ENCODE measurements around the gene KRTDAP.

KRTDAP gene

DNA sequence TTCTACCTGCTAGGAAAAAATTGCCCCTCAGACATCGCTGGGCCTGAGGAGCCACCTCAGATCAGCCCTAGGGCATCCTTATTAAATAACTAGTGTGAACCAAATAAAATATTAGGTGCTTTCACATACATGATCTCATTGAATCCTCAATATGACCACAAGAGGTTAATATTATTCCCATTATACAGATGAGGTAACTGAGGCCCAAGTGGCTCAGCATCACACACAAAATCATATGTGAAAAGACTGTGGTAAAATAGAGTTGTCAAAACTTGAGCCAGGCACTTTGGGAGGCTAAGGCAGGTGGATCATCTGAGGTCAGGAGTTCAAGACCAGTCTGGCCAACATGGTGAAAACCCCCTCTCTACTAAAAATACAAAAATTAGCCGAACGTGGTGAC lies 26.0 kb upstream of the KRTDAP start:
- no peak for DNase-seq (ENCODE audit: extremely low spot score)
- ChIA-PET POLR2A (no interaction called here), CTCF (no interaction called here)
- no peak for TF ChIP-seq FOXM1 (IDR thresholded peaks at IDR 0.05; ENCODE audit: borderline replicate concordance)
- TF ChIP-seq, protein P1, sequence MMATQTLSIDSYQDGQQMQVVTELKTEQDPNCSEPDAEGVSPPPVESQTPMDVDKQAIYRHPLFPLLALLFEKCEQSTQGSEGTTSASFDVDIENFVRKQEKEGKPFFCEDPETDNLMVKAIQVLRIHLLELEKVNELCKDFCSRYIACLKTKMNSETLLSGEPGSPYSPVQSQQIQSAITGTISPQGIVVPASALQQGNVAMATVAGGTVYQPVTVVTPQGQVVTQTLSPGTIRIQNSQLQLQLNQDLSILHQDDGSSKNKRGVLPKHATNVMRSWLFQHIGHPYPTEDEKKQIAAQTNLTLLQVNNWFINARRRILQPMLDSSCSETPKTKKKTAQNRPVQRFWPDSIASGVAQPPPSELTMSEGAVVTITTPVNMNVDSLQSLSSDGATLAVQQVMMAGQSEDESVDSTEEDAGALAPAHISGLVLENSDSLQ (IDR thresholded peaks at IDR 0.05), result no peak
- no peak for TF ChIP-seq ARNT (IDR thresholded peaks at IDR 0.05)
- no peak for TF ChIP-seq BHLHE40 (IDR thresholded peaks at IDR 0.05; ENCODE audit: borderline replicate concordance)
- TF ChIP-seq TARDBP (IDR thresholded peaks at IDR 0.05), result no peak
- no peak for TF ChIP-seq HDGF (IDR thresholded peaks at IDR 0.05; ENCODE audit: borderline replicate concordance)
- TF ChIP-seq ZNF384 (IDR thresholded peaks at IDR 0.05), result no peak
- TF ChIP-seq CTBP1 (IDR thresholded peaks at IDR 0.05; ENCODE audit: borderline replicate concordance), result no peak
- TF ChIP-seq FOXK2 (IDR thresholded peaks at IDR 0.05), result no peak
- TF ChIP-seq ELF4 (IDR thresholded peaks at IDR 0.05), result no peak
- TF ChIP-seq L3MBTL2 (conservative IDR thresholded peaks at IDR 0.05), result no peak
- no peak for TF ChIP-seq NFRKB (IDR thresholded peaks at IDR 0.05)
- TF ChIP-seq SP1 (IDR thresholded peaks at IDR 0.05), result no peak
- no peak for TF ChIP-seq FOXA1 (IDR thresholded peaks at IDR 0.05)
- TF ChIP-seq LEF1 (IDR thresholded peaks at IDR 0.05; ENCODE audit: borderline replicate concordance), result no peak
- no peak for TF ChIP-seq SUZ12 (IDR thresholded peaks at IDR 0.05)

DNA sequence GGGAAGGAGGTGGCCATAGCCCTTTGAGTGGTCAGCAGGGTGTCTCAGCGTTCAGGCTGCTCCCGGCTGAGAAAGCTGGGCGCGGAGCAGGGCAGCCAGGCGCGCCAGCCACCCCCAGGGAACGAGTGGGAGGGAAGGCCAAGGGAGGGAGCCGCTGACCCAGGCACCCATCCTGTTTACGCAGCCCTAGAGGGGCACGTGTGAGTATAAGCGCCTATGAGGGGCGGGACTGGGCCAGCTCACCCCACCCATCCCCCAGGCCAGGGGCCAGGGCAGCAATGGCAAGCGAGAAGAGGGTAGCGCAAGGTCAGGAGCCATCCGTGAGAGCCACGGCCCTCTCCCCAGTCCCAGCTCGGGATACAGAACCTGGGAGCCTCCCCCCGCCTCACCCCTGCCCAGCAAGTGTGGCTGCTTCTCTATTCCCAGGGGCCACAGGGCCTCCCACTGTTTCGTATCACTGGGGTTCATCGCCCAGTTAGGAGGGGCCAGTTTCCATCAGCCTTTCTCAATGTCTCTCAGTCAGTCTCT lies 24.1 kb upstream of the KRTDAP start:
- POLR2A ChIA-PET, result no interaction called here
- DNase-seq (ENCODE audit: extremely low spot score), result no peak
- no peak for TF ChIP-seq HDGF (IDR thresholded peaks at IDR 0.05; ENCODE audit: borderline replicate concordance)
- TF ChIP-seq, protein P1 (IDR thresholded peaks at IDR 0.05), result no peak
- no peak for TF ChIP-seq TARDBP (IDR thresholded peaks at IDR 0.05)
- TF ChIP-seq ZNF384 (IDR thresholded peaks at IDR 0.05), result no peak
- no peak for TF ChIP-seq SP1 (IDR thresholded peaks at IDR 0.05)
- CTCF ChIA-PET, result no interaction called here

DNA sequence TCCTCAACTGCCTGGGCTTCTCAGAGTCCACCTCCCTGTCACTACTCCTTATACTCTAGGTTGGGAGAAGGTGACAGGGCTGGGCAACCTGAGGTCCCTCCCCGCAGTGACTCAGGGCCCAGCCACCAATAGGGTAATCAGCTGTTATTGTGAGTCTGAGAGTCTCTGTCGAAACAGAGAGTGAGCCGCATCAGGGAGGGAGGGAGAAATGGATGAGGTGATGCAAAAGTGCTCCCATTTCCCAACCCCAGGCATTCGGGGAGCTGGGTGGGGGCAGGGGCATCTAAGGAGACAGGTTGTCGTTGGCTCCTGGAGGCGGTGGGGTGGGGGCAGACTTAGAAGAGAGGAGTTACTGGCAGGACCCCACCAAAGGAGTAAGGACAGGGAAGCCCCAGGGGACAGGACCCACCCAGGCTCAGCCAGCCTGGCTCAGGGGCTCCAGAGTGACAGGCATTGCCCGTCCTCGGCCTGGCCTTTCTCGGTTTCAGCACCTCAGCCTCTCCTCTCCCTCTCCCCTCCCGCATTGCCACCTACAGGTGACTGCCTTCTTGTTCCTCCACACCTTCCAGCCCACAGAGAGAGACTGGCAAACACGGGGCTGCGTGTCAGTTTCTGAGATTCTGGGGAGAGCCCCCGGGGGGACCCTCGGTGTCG lies 23.5 kb upstream of the KRTDAP start, which contains the start of gene DMKN:
TSS of gene DMKN (minus strand) at position 22 of the 654 bp plus-strand sequence. CDS start 174 bp downstream, outside the sequence.
- CTCF ChIA-PET, result no interaction called here
- TF ChIP-seq CTBP1 (IDR thresholded peaks at IDR 0.05; ENCODE audit: borderline replicate concordance) (no peak), ARNT (IDR thresholded peaks at IDR 0.05) (no peak), L3MBTL2 (conservative IDR thresholded peaks at IDR 0.05) (no peak), SUZ12 (IDR thresholded peaks at IDR 0.05) (no peak), HDGF (IDR thresholded peaks at IDR 0.05; ENCODE audit: borderline replicate concordance) (no peak), ZNF384 (IDR thresholded peaks at IDR 0.05) (no peak), SP1 (IDR thresholded peaks at IDR 0.05) (no peak), TARDBP (IDR thresholded peaks at IDR 0.05) (no peak), LEF1 (IDR thresholded peaks at IDR 0.05; ENCODE audit: borderline replicate concordance) (no peak), NFRKB (IDR thresholded peaks at IDR 0.05) (no peak), BHLHE40 (IDR thresholded peaks at IDR 0.05; ENCODE audit: borderline replicate concordance) (no peak), FOXA1 (IDR thresholded peaks at IDR 0.05) (no peak), FOXM1 (IDR thresholded peaks at IDR 0.05; ENCODE audit: borderline replicate concordance) (no peak), ELF4 (IDR thresholded peaks at IDR 0.05) (no peak), FOXK2 (IDR thresholded peaks at IDR 0.05) (no peak)
- TF ChIP-seq, protein P1 (IDR thresholded peaks at IDR 0.05), result no peak
- POLR2A ChIA-PET, result no interaction called here
- no peak for DNase-seq (ENCODE audit: extremely low spot score)

DNA sequence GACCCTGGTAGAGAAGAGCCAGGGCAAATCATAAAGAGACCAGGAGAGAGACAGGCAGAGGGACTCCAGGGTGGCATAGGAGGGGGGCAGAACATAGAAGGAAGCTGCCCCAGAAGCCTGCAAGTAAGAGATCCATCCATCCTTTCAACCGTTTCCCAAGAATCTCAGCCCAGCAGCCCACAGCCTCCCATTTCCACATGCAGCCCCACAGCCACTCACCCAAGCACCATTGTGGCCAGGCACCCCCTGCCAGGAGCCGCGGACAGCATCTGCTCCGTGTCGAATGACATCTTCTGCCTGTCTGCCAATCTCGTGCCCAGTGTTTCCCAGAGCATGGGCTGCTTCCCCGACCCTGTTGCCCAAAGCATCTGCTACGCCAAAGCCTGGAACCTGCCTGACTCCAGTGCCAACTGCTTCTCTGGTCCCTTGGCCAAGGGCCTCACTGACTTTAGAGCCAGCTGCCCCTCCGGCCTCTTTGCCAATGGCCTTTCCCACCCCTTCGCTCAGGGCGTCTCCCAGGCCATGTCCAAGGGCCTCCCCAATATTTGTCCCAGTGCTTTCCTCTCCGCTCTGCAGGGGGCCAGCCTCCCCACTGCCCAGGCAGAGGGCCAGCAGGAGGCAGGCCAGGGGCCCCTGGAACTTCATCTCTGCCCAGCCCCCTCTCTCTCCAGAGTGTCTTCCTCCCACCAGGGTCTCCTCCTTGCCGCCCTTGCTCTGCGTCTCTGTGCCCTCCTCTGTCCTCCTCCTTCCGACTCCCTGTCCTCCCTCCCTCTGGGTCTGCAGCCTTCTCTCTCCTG lies 22.8 kb upstream of the KRTDAP start:
- no peak for DNase-seq (ENCODE audit: extremely low spot score)
- POLR2A ChIA-PET, result no interaction called here
- CTCF ChIA-PET, result no interaction called here
- TF ChIP-seq SP1 (IDR thresholded peaks at IDR 0.05), result no peak
- no peak for TF ChIP-seq BHLHE40 (IDR thresholded peaks at IDR 0.05; ENCODE audit: borderline replicate concordance)
- TF ChIP-seq ZNF384 (IDR thresholded peaks at IDR 0.05), result no peak
- TF ChIP-seq TARDBP (IDR thresholded peaks at IDR 0.05), result no peak
- no peak for TF ChIP-seq ELF4 (IDR thresholded peaks at IDR 0.05)
- TF ChIP-seq LEF1 (IDR thresholded peaks at IDR 0.05; ENCODE audit: borderline replicate concordance), result no peak
- no peak for TF ChIP-seq ARNT (IDR thresholded peaks at IDR 0.05)
- no peak for TF ChIP-seq HDGF (IDR thresholded peaks at IDR 0.05; ENCODE audit: borderline replicate concordance)
- TF ChIP-seq, protein P1 (IDR thresholded peaks at IDR 0.05), result no peak
- TF ChIP-seq FOXK2 (IDR thresholded peaks at IDR 0.05), result no peak
- TF ChIP-seq FOXM1 (IDR thresholded peaks at IDR 0.05; ENCODE audit: borderline replicate concordance), result no peak
- no peak for TF ChIP-seq L3MBTL2 (conservative IDR thresholded peaks at IDR 0.05)
- TF ChIP-seq SUZ12 (IDR thresholded peaks at IDR 0.05), result no peak

DNA sequence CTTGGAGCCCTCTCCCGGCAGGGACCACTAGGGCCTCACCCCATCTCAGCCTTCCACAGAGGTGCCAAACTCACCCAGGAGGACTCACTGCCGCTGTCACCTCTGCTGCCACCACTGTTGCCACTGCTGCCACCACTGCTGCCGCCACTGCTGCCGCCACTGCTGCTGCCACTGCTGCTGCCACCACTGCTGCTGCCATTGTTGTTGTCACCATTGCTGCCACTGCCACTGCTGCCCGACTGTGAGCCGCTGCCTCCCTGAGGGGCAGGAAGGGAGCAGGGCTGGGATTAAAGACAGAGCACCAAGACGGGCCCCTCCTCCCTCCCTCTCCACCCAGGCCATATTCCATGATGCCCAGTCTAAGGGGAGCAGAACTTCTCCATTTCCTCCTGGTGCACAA lies 21.1 kb upstream of the KRTDAP start:
- CTCF ChIA-PET, result interaction anchor here (0.9 to 1.1 kb wide), 2 partner anchors 24 to 37 kb away, joined by 3 read pairs; no protein-coding TSS in a partner anchor
- TF ChIP-seq ARNT (IDR thresholded peaks at IDR 0.05) (no peak), BHLHE40 (IDR thresholded peaks at IDR 0.05; ENCODE audit: borderline replicate concordance) (no peak), L3MBTL2 (conservative IDR thresholded peaks at IDR 0.05) (no peak), NFRKB (IDR thresholded peaks at IDR 0.05) (no peak), SUZ12 (IDR thresholded peaks at IDR 0.05) (no peak), CTBP1 (IDR thresholded peaks at IDR 0.05; ENCODE audit: borderline replicate concordance) (no peak), TARDBP (IDR thresholded peaks at IDR 0.05) (no peak), HDGF (IDR thresholded peaks at IDR 0.05; ENCODE audit: borderline replicate concordance) (no peak), FOXA1 (IDR thresholded peaks at IDR 0.05) (no peak), LEF1 (IDR thresholded peaks at IDR 0.05; ENCODE audit: borderline replicate concordance) (no peak), FOXK2 (IDR thresholded peaks at IDR 0.05) (no peak), ELF4 (IDR thresholded peaks at IDR 0.05) (no peak), SP1 (IDR thresholded peaks at IDR 0.05) (no peak), FOXM1 (IDR thresholded peaks at IDR 0.05; ENCODE audit: borderline replicate concordance) (no peak), ZNF384 (IDR thresholded peaks at IDR 0.05) (no peak)
- TF ChIP-seq, protein P1 (IDR thresholded peaks at IDR 0.05), result no peak
- POLR2A ChIA-PET, result interaction anchor here (1.3 kb wide), 1 partner anchor 20 kb away, joined by 6 read pairs; no protein-coding TSS in a partner anchor
- no peak for DNase-seq (ENCODE audit: extremely low spot score)

Measured in HEK293T (cell line).